PC-3 (cell line): ENCODE measurements around the gene TAF13. TPM values are rescaled to one million over a fixed set of nuclear protein-coding genes. Genes with fewer than 3 reads are reported as not detected.

ENCODE experiments used
- ATAC-seq: fragments of 200-7000 bp; cut with Tn5 transposase; 2 replicates; pipeline ENCODE4 v1.9.1; 2020; ENCODE audit warnings: mild to moderate bottlenecking, moderate library complexity
- Bru-seq: library from RNA; stranded (reverse); fragments of 400-500 nt; gene quantifications from one replicate; lab custom pipeline; 2021; lab: Mats Ljungman, UMichigan
- BruChase-seq, 2 experiments: library from RNA; stranded (reverse); fragments of 400-500 nt; gene quantifications; one replicate each; lab custom pipeline; 2021; lab: Mats Ljungman, UMichigan
- BruUV-seq: library from RNA; stranded (reverse); fragments of 400-500 nt; replicated peaks from 2 replicates; lab custom pipeline; 2021; lab: Mats Ljungman, UMichigan
- CTCF ChIA-PET: fragments of 300-600 bp; sonication (Branson Sonifier 250); formaldehyde crosslinking; loops from one replicate; lab custom pipeline; 2022; ENCODE audit warnings: antibody characterized with exemption; lab: Charles Lee
- POLR2A ChIA-PET: fragments of 300-600 bp; sonication (Branson Sonifier 250); formaldehyde crosslinking; loops from one replicate; lab custom pipeline; 2022; ENCODE audit warnings: antibody characterized with exemption; ENCODE audit not compliant: unreplicated experiment; lab: Charles Lee
- DNase-seq: peaks from one replicate; pipeline ENCODE4 v3.0.0-alpha.2; 2015
- H2AFZ ChIP-seq: fragments of 300-600 bp; sonication (generic); 2 replicates; pipeline ENCODE4 v1.6.0; 2016; ENCODE audit warnings: antibody characterized with exemption, low read length
- H3F3A ChIP-seq: fragments of 300-600 bp; sonication (generic); one replicate; pipeline ENCODE4 v1.6.0; 2017; ENCODE audit warnings: antibody characterized with exemption, low read length, control low read depth, mild to moderate bottlenecking; ENCODE audit not compliant: unreplicated experiment
- H3K27ac ChIP-seq: fragments of 300-600 bp; sonication (generic); 2 replicates; pipeline ENCODE4 v1.5.1; 2016; ENCODE audit warnings: mild to moderate bottlenecking, low read length
- H3K27me3 ChIP-seq: fragments of 300-600 bp; sonication (generic); 2 replicates; pipeline ENCODE4 v1.6.1; 2016; ENCODE audit warnings: low read length, mixed read lengths
- H3K36me3 ChIP-seq: fragments of 300-600 bp; sonication (generic); 2 replicates; pipeline ENCODE4 v1.6.1; 2016; ENCODE audit warnings: low read depth, mixed run types, low read length, mixed read lengths
- H3K4me1 ChIP-seq: fragments of 300-600 bp; sonication (generic); 2 replicates; pipeline ENCODE4 v1.5.1; 2016; ENCODE audit warnings: low read length; ENCODE audit not compliant: insufficient read depth
- H3K4me2 ChIP-seq: fragments of 300-600 bp; sonication (generic); 2 replicates; pipeline ENCODE4 v1.6.0; 2016; ENCODE audit warnings: low read length
- H3K4me3 ChIP-seq: fragments of 300-600 bp; sonication (generic); 2 replicates; pipeline ENCODE4 v1.5.1; 2016; ENCODE audit warnings: mild to moderate bottlenecking, low read length, mixed read lengths
- H3K79me2 ChIP-seq: fragments of 300-600 bp; sonication (generic); 2 replicates; pipeline ENCODE4 v1.6.1; 2017; ENCODE audit warnings: low read length, mixed read lengths
- H3K9ac ChIP-seq: fragments of 300-600 bp; sonication (generic); 2 replicates; pipeline ENCODE4 v1.6.0; 2016; ENCODE audit warnings: mild to moderate bottlenecking, low read length
- H3K9me2 ChIP-seq: fragments of 300-600 bp; sonication (generic); replicated peaks from 2 replicates; pipeline ENCODE4 v1.6.1; 2016; ENCODE audit warnings: mixed run types, low read length, mixed read lengths
- H3K9me3 ChIP-seq: fragments of 300-600 bp; sonication (generic); 2 replicates; pipeline ENCODE4 v1.6.1; 2016; ENCODE audit warnings: low read length, mixed read lengths
- H4K20me1 ChIP-seq: fragments of 300-600 bp; sonication (generic); 2 replicates; pipeline ENCODE4 v1.6.1; 2016; ENCODE audit warnings: low read length, mixed read lengths
- EZH2 ChIP-seq: fragments of 300-600 bp; sonication (generic); IDR thresholded peaks from one replicate; pipeline ENCODE4 v1.6.1; 2017; ENCODE audit warnings: antibody characterized with exemption, mild to moderate bottlenecking, low read length; ENCODE audit not compliant: unreplicated experiment
- EZH2phosphoT487 ChIP-seq: fragments of 300-600 bp; sonication (generic); IDR thresholded peaks from 2 replicates; pipeline ENCODE4 v1.6.1; 2018; ENCODE audit warnings: mild to moderate bottlenecking, antibody characterized with exemption, low read length, borderline replicate concordance
- intact Hi-C: fragments of 100-400 bp; cut with micrococcal nuclease; formaldehyde crosslinking; loops from 2 replicates; pipeline ENCODE4 v1.9.0; 2023
- long read RNA-seq: library from polyadenylated mRNA; unstranded; transcript quantifications from one replicate; pipeline ENCODE4 v2.0.0, GENCODE V29; 2021; ENCODE audit not compliant: unreplicated experiment
- total RNA-seq: library from RNA; depleted of rRNA; stranded (reverse); fragments of >200 nt; gene quantifications from 2 replicates; pipeline ENCODE4 v1.2.3, GENCODE V29; 2014; rRNA removed
- TF ChIP-seq, protein P1 (sequence below): fragments of 300-600 bp; sonication (generic); conservative IDR thresholded peaks from 2 replicates; pipeline ENCODE4 v1.5.1; 2017; ENCODE audit warnings: antibody characterized with exemption, low read depth, mild to moderate bottlenecking, low read length

TAF13 gene, protein sequence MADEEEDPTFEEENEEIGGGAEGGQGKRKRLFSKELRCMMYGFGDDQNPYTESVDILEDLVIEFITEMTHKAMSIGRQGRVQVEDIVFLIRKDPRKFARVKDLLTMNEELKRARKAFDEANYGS
- total RNA-seq (23.5 and 32.0 TPM in 2 replicates), Bru-seq, nascent RNA (percentile 79 among the genes with signal in this experiment), BruChase-seq, experiment 1, labeled RNA remaining after a 6-hour chase (percentile 93 among the genes with signal in this experiment), BruChase-seq, experiment 2, labeled RNA remaining after a 2-hour chase (percentile 83 among the genes with signal in this experiment)
- long read RNA-seq, partial matches to known transcripts: 8 of 11 reads
- long read RNA-seq, other reads (novel, unspliced or antisense): 3 of 11 reads

DNA sequence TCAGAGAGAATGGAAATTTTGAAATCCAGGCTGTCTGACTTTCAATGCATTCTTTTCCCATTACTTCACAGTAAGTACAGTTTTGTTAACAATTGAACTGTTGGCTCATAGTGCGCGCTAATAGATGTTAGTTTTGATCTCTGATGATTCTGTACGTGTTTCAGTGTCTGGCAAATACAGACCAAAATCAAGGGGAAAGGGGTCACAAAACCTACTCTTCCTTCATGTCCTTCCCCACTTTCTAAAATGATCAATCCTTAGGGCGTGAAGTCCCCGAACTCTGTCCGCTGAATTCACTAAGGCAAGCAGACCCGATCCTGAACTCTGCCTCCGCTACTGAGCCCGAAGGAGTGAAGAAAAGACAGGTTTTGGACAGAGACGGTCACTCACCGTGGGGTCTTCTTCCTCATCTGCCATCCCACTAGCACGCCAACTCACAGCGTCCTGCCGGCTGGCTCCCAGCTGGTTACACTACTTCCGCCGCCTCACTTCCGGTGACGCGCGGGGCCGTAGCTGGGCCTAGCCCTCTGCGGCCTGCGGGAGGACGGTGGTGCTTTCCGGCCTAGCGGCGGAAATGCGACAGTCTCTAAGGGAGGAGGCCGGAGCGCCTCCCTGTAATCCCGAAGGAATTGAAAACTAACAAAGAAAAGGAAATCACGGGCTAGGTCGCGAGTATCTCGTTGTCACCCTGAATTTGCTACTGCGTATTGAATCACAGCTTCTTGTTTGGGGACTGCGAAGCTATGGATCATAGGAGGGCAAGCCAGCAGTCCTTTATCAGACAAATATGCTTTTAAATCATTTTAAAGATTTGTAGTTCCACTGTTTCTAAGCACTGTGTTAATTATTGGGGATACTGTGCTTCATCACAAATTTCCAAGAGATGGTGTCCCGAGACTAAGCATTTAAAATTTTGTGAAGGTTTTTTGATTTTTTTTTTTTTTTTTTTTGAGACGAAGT, at the start of gene TAF13:
Gene TAF13 (minus strand): TSS at position 473 of the 960 bp plus-strand sequence. CDS start 56 bp downstream, at position 417.
- Histone ChIP-seq H4K20me1 (no peaks in the 10 kb centered on the region), H3K27ac (peak within 1 kb of the TSS; percentile 70), H2AFZ (peak within 1 kb of the TSS; percentile 94), H3K4me3 (peak within 1 kb of the TSS; percentile 81), H3K4me2 (peak within 1 kb of the TSS; percentile 94), H3K4me1 (peaks cover 7% of the 10 kb centered on the region; the same call in 1 of the 2 replicates), H3K9me2 (no peaks in the 10 kb centered on the region), H3K79me2 (peaks cover 32% of the 10 kb centered on the region), H3K9ac (peak within 1 kb of the TSS; percentile 88), H3K36me3 (no peaks in the 10 kb centered on the region; the same call in 1 of the 2 replicates), H3K9me3 (no peaks in the 10 kb centered on the region), H3F3A (no peaks in the 10 kb centered on the region), H3K27me3 (no peaks in the 10 kb centered on the region)
- DNase-seq: peak; percentile 95
- POLR2A ChIA-PET: interaction anchor here (0.7 kb wide), 1 partner anchor 147 kb away, joined by 6 read pairs; no protein-coding TSS in a partner anchor
- TSS peak; percentile 99 for BruUV-seq
- TF ChIP-seq EZH2 (no peak), EZH2phosphoT487 (no peak)
- TF ChIP-seq, protein P1, sequence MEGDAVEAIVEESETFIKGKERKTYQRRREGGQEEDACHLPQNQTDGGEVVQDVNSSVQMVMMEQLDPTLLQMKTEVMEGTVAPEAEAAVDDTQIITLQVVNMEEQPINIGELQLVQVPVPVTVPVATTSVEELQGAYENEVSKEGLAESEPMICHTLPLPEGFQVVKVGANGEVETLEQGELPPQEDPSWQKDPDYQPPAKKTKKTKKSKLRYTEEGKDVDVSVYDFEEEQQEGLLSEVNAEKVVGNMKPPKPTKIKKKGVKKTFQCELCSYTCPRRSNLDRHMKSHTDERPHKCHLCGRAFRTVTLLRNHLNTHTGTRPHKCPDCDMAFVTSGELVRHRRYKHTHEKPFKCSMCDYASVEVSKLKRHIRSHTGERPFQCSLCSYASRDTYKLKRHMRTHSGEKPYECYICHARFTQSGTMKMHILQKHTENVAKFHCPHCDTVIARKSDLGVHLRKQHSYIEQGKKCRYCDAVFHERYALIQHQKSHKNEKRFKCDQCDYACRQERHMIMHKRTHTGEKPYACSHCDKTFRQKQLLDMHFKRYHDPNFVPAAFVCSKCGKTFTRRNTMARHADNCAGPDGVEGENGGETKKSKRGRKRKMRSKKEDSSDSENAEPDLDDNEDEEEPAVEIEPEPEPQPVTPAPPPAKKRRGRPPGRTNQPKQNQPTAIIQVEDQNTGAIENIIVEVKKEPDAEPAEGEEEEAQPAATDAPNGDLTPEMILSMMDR: no peak
- intact Hi-C loops: loop anchor here (5.0 kb wide), 1 partner anchor 329 kb away; the partner anchor contains the start of gene STXBP3
- peak; percentile 100 for ATAC-seq
- CTCF ChIA-PET: interaction anchor here (0.6 kb wide), 1 partner anchor 24 kb away, joined by 6 read pairs; no protein-coding TSS in a partner anchor

DNA sequence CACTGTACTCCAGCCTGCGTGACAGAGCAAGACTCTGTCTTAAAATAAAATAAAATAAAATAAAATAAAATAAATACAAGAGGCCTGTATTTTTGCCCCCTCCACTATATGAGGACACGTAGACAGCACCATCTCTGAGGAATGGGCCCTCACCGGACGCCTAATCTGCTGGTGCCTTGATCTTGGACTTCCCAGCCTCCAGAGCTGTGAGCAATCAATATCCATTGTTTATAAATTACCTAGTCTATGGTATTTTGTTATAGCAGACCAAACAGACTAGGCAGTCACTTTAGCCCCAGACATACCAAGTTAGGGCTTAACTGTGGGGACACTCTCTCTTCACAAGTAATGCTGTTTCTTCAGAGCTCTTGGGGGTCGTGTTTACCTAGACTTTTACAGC, 44.6 kb upstream of the TAF13 start:
- POLR2A ChIA-PET: no interaction called here
- Histone ChIP-seq H3K9ac (no peak overlapping the region), H3K4me2 (no peak overlapping the region), H3K79me2 (no peaks in the 10 kb centered on the region), H3K36me3 (no peaks in the 10 kb centered on the region), H4K20me1 (no peaks in the 10 kb centered on the region), H3K27me3 (0 out of 2 replicates have a peak, but pooled peaks cover 5% of the 10 kb centered on the region), H3K4me3 (no peak overlapping the region), H3K4me1 (no peaks in the 10 kb centered on the region), H3K9me2 (no peaks in the 10 kb centered on the region), H3K9me3 (no peaks in the 10 kb centered on the region), H2AFZ (no peak overlapping the region), H3K27ac (no peak overlapping the region), H3F3A (no peaks in the 10 kb centered on the region)
- DNase-seq (no peak), ATAC-seq (no peak)
- no peak for TF ChIP-seq EZH2phosphoT487
- TF ChIP-seq, protein P1: no peak
- TF ChIP-seq EZH2: no peak
- BruUV-seq: no TSS peak
- intact Hi-C loops: no loop called here
- CTCF ChIA-PET: interaction anchor here (0.6 kb wide), 1 partner anchor 153 kb away, joined by 3 read pairs; no protein-coding TSS in a partner anchor
